Hepatocyte (in vitro differentiated cells): ENCODE data around the gene AQP5. TPM values are rescaled to one million over a fixed set of nuclear protein-coding genes. Genes with fewer than 3 reads are reported as not detected.

ENCODE experiments used
- DNase-seq: peaks from one replicate; pipeline ENCODE4 v3.0.0-alpha.2; 2016; ENCODE audit warnings: low spot score
- H2AFZ ChIP-seq: fragments of 200-600 bp; sonication (generic); 2 replicates; pipeline ENCODE4 v1.6.0; 2016; ENCODE audit warnings: antibody characterized with exemption, mild to moderate bottlenecking
- H3K27ac ChIP-seq: fragments of 200-600 bp; sonication (generic); 2 replicates; pipeline ENCODE4 v1.5.1; 2016; ENCODE audit warnings: mild to moderate bottlenecking
- H3K27me3 ChIP-seq: fragments of 200-600 bp; sonication (generic); 2 replicates; pipeline ENCODE4 v1.6.1; 2016
- H3K36me3 ChIP-seq: fragments of 200-600 bp; sonication (generic); replicated peaks from 2 replicates; pipeline ENCODE4 v1.5.1; 2016; ENCODE audit warnings: low read depth; ENCODE audit not compliant: insufficient read depth
- H3K4me1 ChIP-seq: fragments of 200-600 bp; sonication (generic); 2 replicates; pipeline ENCODE4 v1.5.1; 2016; ENCODE audit warnings: mild to moderate bottlenecking, moderate library complexity; ENCODE audit not compliant: insufficient read depth
- H3K4me2 ChIP-seq: fragments of 200-600 bp; sonication (generic); 2 replicates; pipeline ENCODE4 v1.6.0; 2016
- H3K4me3 ChIP-seq: fragments of 200-600 bp; sonication (generic); 2 replicates; pipeline ENCODE4 v1.5.1; 2016; ENCODE audit warnings: mild to moderate bottlenecking
- H3K79me2 ChIP-seq: fragments of 200-600 bp; sonication (generic); 2 replicates; pipeline ENCODE4 v1.6.0; 2017; ENCODE audit warnings: mild to moderate bottlenecking
- H3K9me2 ChIP-seq: fragments of 200-600 bp; sonication (generic); replicated peaks from 2 replicates; pipeline ENCODE4 v1.6.0; 2017; ENCODE audit warnings: mild to moderate bottlenecking; ENCODE audit not compliant: insufficient read depth
- H3K9me3 ChIP-seq: fragments of 200-600 bp; sonication (generic); 2 replicates; pipeline ENCODE4 v1.5.1; 2016; ENCODE audit warnings: low read depth, mild to moderate bottlenecking
- H4K20me1 ChIP-seq: fragments of 200-600 bp; sonication (generic); 2 replicates; pipeline ENCODE4 v1.6.0; 2016; ENCODE audit warnings: mild to moderate bottlenecking; ENCODE audit not compliant: insufficient read depth, poor library complexity, severe bottlenecking
- CTCF ChIP-seq: fragments of 200-600 bp; sonication (generic); IDR thresholded peaks from 2 replicates; pipeline ENCODE4 v1.5.1; 2016; ENCODE audit warnings: antibody characterized with exemption, mild to moderate bottlenecking; ENCODE audit not compliant: poor library complexity
- EZH2 ChIP-seq: fragments of 200-600 bp; sonication (generic); IDR thresholded peaks from 2 replicates; pipeline ENCODE4 v1.6.1; 2016; ENCODE audit warnings: antibody characterized with exemption, mild to moderate bottlenecking, borderline replicate concordance
- EZH2phosphoT487 ChIP-seq: fragments of 200-600 bp; sonication (generic); IDR thresholded peaks from one replicate; pipeline ENCODE4 v1.6.1; 2018; ENCODE audit warnings: antibody characterized with exemption, mild to moderate bottlenecking, low read depth, moderate library complexity; ENCODE audit not compliant: unreplicated experiment, severe bottlenecking
- WGBS: methylation state at CpG from one replicate; pipeline ENCODE4 v1.1.6; 2016; ENCODE audit warnings: low lambda C conversion rate; ENCODE audit errors: missing lambda C conversion rate; 5-methylcytosine and 5-hydroxymethylcytosine counted together
- polyA plus RNA-seq: library from polyadenylated mRNA; unstranded; fragments of >200 nt; fragmentation: Nextera tagmentation; extraction: Ambion mirVana; gene quantifications from 2 replicates; pipeline ENCODE4 v1.2.1, GENCODE V29; 2016
- total RNA-seq: library from RNA; depleted of rRNA; stranded (reverse); fragments of >200 nt; gene quantifications from 2 replicates; pipeline ENCODE4 v1.2.3, GENCODE V29; 2014

AQP5 gene
- total and polyA plus RNA-seq, 2 experiments from 2014 or later = 0.50 to 1.2 TPM

GRCh38 chr12:50013361-50014147 is 51.9 kb downstream of the AQP5 start:
- H3K9me2 ChIP-seq = no peaks in the 10 kb centered on the region
- TF ChIP-seq EZH2 = no peak
- H3K79me2 ChIP-seq = peaks cover 47% of the 10 kb centered on the region
- no peak overlapping the region for H3K4me2 ChIP-seq
- no peak overlapping the region for H3K27ac ChIP-seq
- H3K4me1 ChIP-seq = peaks cover 4% of the 10 kb centered on the region
- H3K27me3 ChIP-seq = no peaks in the 10 kb centered on the region
- H4K20me1 ChIP-seq = no peaks in the 10 kb centered on the region
- no peaks in the 10 kb centered on the region for H3K9me3 ChIP-seq
- WGBS = 92% methylated on average over 2 of the region's 2 CpGs
- H3K36me3 ChIP-seq = no peaks in the 10 kb centered on the region
- H2AFZ ChIP-seq = no peak overlapping the region
- no peak overlapping the region for H3K4me3 ChIP-seq
- DNase-seq = no peak

GRCh38 chr12:50014342-50014741 is 52.7 kb downstream of the AQP5 start:
- no peaks in the 10 kb centered on the region for H3K9me3 ChIP-seq
- no peak overlapping the region for H3K27ac ChIP-seq
- no peak for TF ChIP-seq CTCF
- no peak for TF ChIP-seq EZH2phosphoT487
- TF ChIP-seq EZH2 = no peak
- H2AFZ ChIP-seq = no peak overlapping the region
- H3K27me3 ChIP-seq = no peaks in the 10 kb centered on the region
- no peak overlapping the region for H3K4me3 ChIP-seq
- WGBS = 97% methylated on average over 3 of the region's 3 CpGs
- H3K9me2 ChIP-seq = no peaks in the 10 kb centered on the region
- H3K79me2 ChIP-seq = peaks cover 49% of the 10 kb centered on the region
- no peaks in the 10 kb centered on the region for H3K36me3 ChIP-seq
- no peak overlapping the region for H3K4me2 ChIP-seq
- H4K20me1 ChIP-seq = no peaks in the 10 kb centered on the region
- H3K4me1 ChIP-seq = peaks cover 4% of the 10 kb centered on the region
- no peak for DNase-seq

Other genes with a start within 250 kb of the AQP5 start
- 534 and 591 TPM in 2 replicates for gene TMBIM6, start 220.3 kb upstream of the AQP5 start, total RNA-seq
- gene TMBIM6, start 220.3 kb upstream of the AQP5 start, polyA plus RNA-seq = 743 and 805 TPM in 2 replicates
- 13.1 and 14.5 TPM in 2 replicates for gene NCKAP5L, start 133.5 kb upstream of the AQP5 start, total RNA-seq
- gene NCKAP5L, start 133.5 kb upstream of the AQP5 start, polyA plus RNA-seq = 26.7 and 32.0 TPM in 2 replicates
- 4.5 and 5.6 TPM in 2 replicates for gene BCDIN3D, start 118.8 kb upstream of the AQP5 start, total RNA-seq
- gene BCDIN3D, start 118.8 kb upstream of the AQP5 start, polyA plus RNA-seq = 3.5 and 5.0 TPM in 2 replicates
- 1.4 and 5.0 TPM in 2 replicates for gene FAIM2, start 58.0 kb upstream of the AQP5 start, total RNA-seq
- gene FAIM2, start 58.0 kb upstream of the AQP5 start, polyA plus RNA-seq = 7.3 and 14.0 TPM in 2 replicates
- gene AQP2, start 11.1 kb upstream of the AQP5 start, total RNA-seq = 0.08 and 1.4 TPM in 2 replicates
- gene AQP2, start 11.1 kb upstream of the AQP5 start, polyA plus RNA-seq = 0.71 and 1.8 TPM in 2 replicates
- gene AQP6, start 11.1 kb downstream of the AQP5 start, total RNA-seq = not detected in 2 replicates
- gene AQP6, start 11.1 kb downstream of the AQP5 start, polyA plus RNA-seq = 0.23 TPM in 1 of 2 replicates, not detected in the other
- gene RACGAP1, start 63.6 kb downstream of the AQP5 start, total RNA-seq = 22.1 and 22.2 TPM in 2 replicates
- 12.6 and 17.3 TPM in 2 replicates for gene RACGAP1, start 63.6 kb downstream of the AQP5 start, polyA plus RNA-seq
- 2.4 and 3.1 TPM in 2 replicates for gene ASIC1, start 95.7 kb downstream of the AQP5 start, total RNA-seq
- gene ASIC1, start 95.7 kb downstream of the AQP5 start, polyA plus RNA-seq = 4.6 and 6.7 TPM in 2 replicates
- 33.4 and 44.0 TPM in 2 replicates for gene SMARCD1, start 123.5 kb downstream of the AQP5 start, total RNA-seq
- gene SMARCD1, start 123.5 kb downstream of the AQP5 start, polyA plus RNA-seq = 26.1 and 27.9 TPM in 2 replicates
- 46.8 and 64.1 TPM in 2 replicates for gene GPD1, start 142.1 kb downstream of the AQP5 start, total RNA-seq
- 20.4 and 30.6 TPM in 2 replicates for gene GPD1, start 142.1 kb downstream of the AQP5 start, polyA plus RNA-seq
- gene COX14, start 150.4 kb downstream of the AQP5 start, total RNA-seq = 61.5 and 73.5 TPM in 2 replicates
- 150 and 186 TPM in 2 replicates for gene COX14, start 150.4 kb downstream of the AQP5 start, polyA plus RNA-seq
- gene CERS5, start 205.5 kb downstream of the AQP5 start, total RNA-seq = 38.8 and 43.3 TPM in 2 replicates
- 53.3 and 69.0 TPM in 2 replicates for gene CERS5, start 205.5 kb downstream of the AQP5 start, polyA plus RNA-seq